Osteocyte (in vitro differentiated cells): ENCODE data around the gene PLBD1. TPM values are rescaled to one million over a fixed set of nuclear protein-coding genes. Genes with fewer than 3 reads are reported as not detected.

Experiments used
- DNase-seq: peaks from one replicate; pipeline ENCODE4 v3.0.0; 2021; ENCODE audit warnings: mixed read lengths; ENCODE audit not compliant: unreplicated experiment; ENCODE audit errors: extremely low spot score
- H3K27ac Mint-ChIP-seq: one replicate; pipeline ENCODE4 v1.8.0; 2021; ENCODE audit warnings: mild to moderate bottlenecking, mixed read lengths; ENCODE audit not compliant: unreplicated experiment
- H3K27me3 Mint-ChIP-seq: one replicate; pipeline ENCODE4 v1.8.0; 2021; ENCODE audit warnings: mixed read lengths; ENCODE audit not compliant: unreplicated experiment
- H3K36me3 Mint-ChIP-seq: one replicate; pipeline ENCODE4 v1.8.0; 2021; ENCODE audit warnings: mixed read lengths; ENCODE audit not compliant: unreplicated experiment
- H3K4me1 Mint-ChIP-seq: one replicate; pipeline ENCODE4 v1.8.0; 2021; ENCODE audit warnings: mixed read lengths; ENCODE audit not compliant: unreplicated experiment
- H3K4me3 Mint-ChIP-seq: one replicate; pipeline ENCODE4 v1.8.0; 2021; ENCODE audit warnings: mild to moderate bottlenecking, moderate library complexity, mixed read lengths; ENCODE audit not compliant: unreplicated experiment
- H3K9me3 Mint-ChIP-seq: one replicate; pipeline ENCODE4 v1.8.0; 2021; ENCODE audit warnings: mixed read lengths; ENCODE audit not compliant: unreplicated experiment
- long read RNA-seq: library from polyadenylated mRNA; unstranded; transcript quantifications from one replicate; pipeline ENCODE4 v2.0.0, GENCODE V29; 2021
- total RNA-seq: library from RNA; stranded (reverse); gene quantifications from 2 replicates; pipeline ENCODE4 v1.2.1, GENCODE V29; 2021
- TF ChIP-seq, protein P1 (sequence below): fragments of 200-600 bp; sonication (generic); IDR thresholded peaks from 2 replicates; pipeline ENCODE4 v1.5.0; 2021; ENCODE audit warnings: antibody characterized with exemption, mild to moderate bottlenecking, moderate library complexity

PLBD1 gene, protein sequence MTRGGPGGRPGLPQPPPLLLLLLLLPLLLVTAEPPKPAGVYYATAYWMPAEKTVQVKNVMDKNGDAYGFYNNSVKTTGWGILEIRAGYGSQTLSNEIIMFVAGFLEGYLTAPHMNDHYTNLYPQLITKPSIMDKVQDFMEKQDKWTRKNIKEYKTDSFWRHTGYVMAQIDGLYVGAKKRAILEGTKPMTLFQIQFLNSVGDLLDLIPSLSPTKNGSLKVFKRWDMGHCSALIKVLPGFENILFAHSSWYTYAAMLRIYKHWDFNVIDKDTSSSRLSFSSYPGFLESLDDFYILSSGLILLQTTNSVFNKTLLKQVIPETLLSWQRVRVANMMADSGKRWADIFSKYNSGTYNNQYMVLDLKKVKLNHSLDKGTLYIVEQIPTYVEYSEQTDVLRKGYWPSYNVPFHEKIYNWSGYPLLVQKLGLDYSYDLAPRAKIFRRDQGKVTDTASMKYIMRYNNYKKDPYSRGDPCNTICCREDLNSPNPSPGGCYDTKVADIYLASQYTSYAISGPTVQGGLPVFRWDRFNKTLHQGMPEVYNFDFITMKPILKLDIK
- 0.13 and 0.89 TPM in 2 replicates for total RNA-seq
- long read RNA-seq, partial matches to known transcripts: 0 of 2 reads
- long read RNA-seq, other reads (novel, unspliced or antisense): 0 of 2 reads

DNA sequence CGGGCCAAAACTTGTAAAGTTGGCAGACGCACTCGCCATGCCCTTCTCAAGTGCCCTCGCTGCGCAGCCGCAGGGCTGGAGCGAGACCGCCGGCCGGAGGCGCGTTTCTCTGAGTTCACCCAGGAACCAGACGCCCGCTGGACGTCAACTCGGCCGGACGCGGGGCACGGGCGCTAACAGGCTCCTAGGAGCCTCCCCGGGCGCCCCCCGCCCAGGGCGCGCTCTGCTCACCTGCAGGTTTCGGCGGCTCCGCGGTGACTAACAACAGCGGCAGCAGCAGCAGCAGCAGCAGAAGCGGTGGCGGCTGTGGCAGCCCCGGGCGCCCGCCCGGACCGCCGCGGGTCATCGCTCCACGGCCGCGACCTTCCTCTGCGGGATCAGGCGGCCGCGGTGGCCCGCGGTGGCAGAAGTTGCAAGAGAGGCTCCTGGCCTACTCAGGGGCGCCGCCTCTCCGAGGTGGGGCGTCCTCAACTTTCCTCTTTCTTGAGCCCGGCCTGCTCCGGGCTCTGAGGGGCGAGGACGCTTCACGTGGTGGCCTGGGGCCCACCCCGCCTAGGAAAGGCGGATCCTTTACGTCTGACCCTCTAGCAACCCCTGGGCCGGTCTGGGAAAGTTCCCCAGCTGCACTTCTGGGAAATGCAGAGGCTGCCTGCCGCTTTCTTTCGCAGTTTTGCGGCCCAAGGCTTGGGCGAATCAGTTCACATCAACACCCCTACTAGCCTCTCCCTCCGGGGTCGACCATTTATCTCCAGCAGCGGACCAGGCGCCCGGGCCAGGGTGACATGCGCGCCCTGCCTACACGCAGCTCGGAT is at the start of gene PLBD1:
TSS of gene PLBD1 (minus strand) at position 533 of the 812 bp plus-strand sequence. CDS start at position 346, 187 bp downstream.
- Mint-ChIP-seq H3K27ac (no peak within 1 kb of the TSS), H3K27me3 (peaks cover 27% of the 10 kb centered on the region), H3K9me3 (no peaks in the 10 kb centered on the region), H3K4me3 (peak within 1 kb of the TSS; percentile 47), H3K4me1 (peaks cover 1% of the 10 kb centered on the region), H3K36me3 (no peaks in the 10 kb centered on the region)
- no peak for DNase-seq
- TF ChIP-seq, protein P1, sequence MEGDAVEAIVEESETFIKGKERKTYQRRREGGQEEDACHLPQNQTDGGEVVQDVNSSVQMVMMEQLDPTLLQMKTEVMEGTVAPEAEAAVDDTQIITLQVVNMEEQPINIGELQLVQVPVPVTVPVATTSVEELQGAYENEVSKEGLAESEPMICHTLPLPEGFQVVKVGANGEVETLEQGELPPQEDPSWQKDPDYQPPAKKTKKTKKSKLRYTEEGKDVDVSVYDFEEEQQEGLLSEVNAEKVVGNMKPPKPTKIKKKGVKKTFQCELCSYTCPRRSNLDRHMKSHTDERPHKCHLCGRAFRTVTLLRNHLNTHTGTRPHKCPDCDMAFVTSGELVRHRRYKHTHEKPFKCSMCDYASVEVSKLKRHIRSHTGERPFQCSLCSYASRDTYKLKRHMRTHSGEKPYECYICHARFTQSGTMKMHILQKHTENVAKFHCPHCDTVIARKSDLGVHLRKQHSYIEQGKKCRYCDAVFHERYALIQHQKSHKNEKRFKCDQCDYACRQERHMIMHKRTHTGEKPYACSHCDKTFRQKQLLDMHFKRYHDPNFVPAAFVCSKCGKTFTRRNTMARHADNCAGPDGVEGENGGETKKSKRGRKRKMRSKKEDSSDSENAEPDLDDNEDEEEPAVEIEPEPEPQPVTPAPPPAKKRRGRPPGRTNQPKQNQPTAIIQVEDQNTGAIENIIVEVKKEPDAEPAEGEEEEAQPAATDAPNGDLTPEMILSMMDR: no peak

DNA sequence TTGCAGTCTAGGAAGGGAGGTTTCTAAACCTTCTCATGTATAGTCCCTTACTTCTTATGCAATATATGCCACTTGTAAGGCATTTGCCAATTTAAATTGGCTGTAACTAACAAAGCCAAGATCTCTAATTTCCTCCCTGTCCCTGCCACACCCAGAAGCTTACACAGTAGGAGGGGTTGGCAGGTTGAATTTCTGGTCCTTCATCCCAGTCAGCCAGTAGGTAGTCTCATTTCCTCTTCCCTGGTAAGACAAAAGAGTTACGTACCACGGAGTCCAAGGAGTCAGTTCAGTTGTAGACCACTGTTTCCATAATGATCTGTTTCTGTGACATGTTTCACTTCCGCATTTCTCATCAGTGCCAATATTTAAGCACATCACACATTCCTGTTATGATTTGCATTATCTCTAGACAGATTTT is 47.0 kb upstream of the PLBD1 start:
- TF ChIP-seq, protein P1: no peak
- no peaks in the 10 kb centered on the region for H3K4me1 Mint-ChIP-seq
- no peak for DNase-seq
- H3K36me3 Mint-ChIP-seq: no peaks in the 10 kb centered on the region
- H3K27ac Mint-ChIP-seq: no peak overlapping the region
- no peak overlapping the region for H3K4me3 Mint-ChIP-seq
- H3K27me3 Mint-ChIP-seq: peaks cover 15% of the 10 kb centered on the region
- H3K9me3 Mint-ChIP-seq: no peaks in the 10 kb centered on the region

DNA sequence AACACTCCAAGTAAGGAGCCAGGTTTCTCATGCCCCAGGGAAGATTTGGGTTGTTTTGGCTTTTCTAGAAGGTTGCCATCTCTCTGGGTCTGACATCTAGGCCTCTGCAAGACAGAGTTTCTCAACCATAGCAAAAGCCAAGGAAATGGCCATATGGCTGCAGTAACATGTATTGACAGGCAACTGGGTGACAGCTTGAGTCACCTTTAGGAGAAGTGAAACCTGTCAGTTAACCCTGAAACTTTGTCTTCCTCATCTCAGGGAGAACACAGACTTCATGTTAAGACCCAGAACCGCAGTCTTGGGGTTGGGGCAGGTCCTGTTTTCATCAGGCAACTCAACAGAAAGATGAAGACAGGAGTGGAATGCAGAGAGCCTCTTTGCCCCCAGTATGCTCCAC is 46.0 kb upstream of the PLBD1 start:
- Mint-ChIP-seq H3K27ac (no peak overlapping the region), H3K27me3 (peaks cover 13% of the 10 kb centered on the region), H3K4me1 (no peaks in the 10 kb centered on the region), H3K4me3 (no peak overlapping the region), H3K9me3 (peaks cover 4% of the 10 kb centered on the region), H3K36me3 (no peaks in the 10 kb centered on the region)
- TF ChIP-seq, protein P1: no peak
- no peak for DNase-seq

DNA sequence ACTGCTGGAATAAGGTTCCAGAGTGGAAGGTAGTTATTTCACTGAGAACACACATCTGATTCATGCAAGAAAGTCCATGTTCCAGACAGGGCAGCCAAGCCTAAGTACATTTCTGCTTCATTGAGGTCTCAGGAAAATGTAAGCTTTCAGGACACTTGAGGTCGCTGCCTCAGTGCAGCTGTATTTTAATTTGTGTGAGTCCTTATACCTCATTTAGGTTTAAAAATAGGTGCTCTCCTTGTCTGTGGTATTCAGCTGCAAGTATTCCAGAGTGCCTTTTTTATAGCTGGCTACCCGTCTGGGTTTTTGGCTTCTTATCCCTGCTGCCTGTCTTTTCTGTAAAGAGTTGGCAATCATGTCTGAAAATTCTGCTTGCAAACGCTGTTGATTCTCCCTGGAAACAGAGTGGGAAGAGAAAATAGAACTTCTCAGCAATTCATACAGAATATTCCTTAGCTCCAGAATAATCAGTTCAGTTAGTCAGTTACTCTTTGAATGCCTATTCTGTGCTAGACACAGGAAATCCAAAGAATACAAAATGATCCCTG is 45.3 kb upstream of the PLBD1 start:
- Mint-ChIP-seq H3K9me3 (peaks cover 10% of the 10 kb centered on the region), H3K36me3 (no peaks in the 10 kb centered on the region), H3K27me3 (peaks cover 13% of the 10 kb centered on the region), H3K27ac (no peak overlapping the region), H3K4me3 (no peak overlapping the region), H3K4me1 (no peaks in the 10 kb centered on the region)
- no peak for DNase-seq
- TF ChIP-seq, protein P1: no peak
